B cell (primary cell): ENCODE measurements around the gene TBC1D2B. TPM values are rescaled to one million over a fixed set of nuclear protein-coding genes. Genes with fewer than 3 reads are reported as not detected.
"Not testable (repeated sequence)": the region's sequence is repeated elsewhere in the genome, so short reads cannot be mapped to it uniquely, and the experiment has no call there.

Source experiments
- ATAC-seq: fragments of 200-7000 bp; cut with Tn5 transposase; one replicate; pipeline ENCODE4 v1.10.0; 2021; ENCODE audit warnings: low read depth, mild to moderate bottlenecking, moderate number of reproducible peaks, moderate library complexity
- CTCF ChIA-PET: fragments of 350-600 bp; sonication (Branson Sonifier 250); formaldehyde crosslinking; loops from one replicate; lab custom pipeline; 2021; ENCODE audit warnings: antibody characterized with exemption, inconsistent platforms; lab: Charles Lee
- POLR2A ChIA-PET: fragments of 350-600 bp; sonication (Branson Sonifier 250); formaldehyde crosslinking; loops from one replicate; lab custom pipeline; 2021; ENCODE audit warnings: antibody characterized with exemption; lab: Charles Lee
- DNase-seq: peaks from one replicate; pipeline ENCODE4 v3.0.0; 2013
- H2AFZ ChIP-seq: 2 replicates; pipeline ENCODE4 v1.6.1; 2012; ENCODE audit warnings: mild to moderate bottlenecking, low read depth, low read length; ENCODE audit not compliant: insufficient read depth, poor library complexity, severe bottlenecking
- H3K27ac ChIP-seq, 2 donors: 1 replicate in 1 of 2; 2 replicates in 1 of 2; pipeline ENCODE4 v1.5.1; 2012 to 2013; ENCODE audit warnings: low read length in 2 of 2, mild to moderate bottlenecking in 2 of 2, moderate library complexity in 1 of 2
- H3K27me3 ChIP-seq, 4 experiments: fragments of 200-600 bp in 1 of 4; sonication (generic) in 1 of 4; replicated peaks in 1 of 4; 1 replicate in 2 of 4; 2 replicates in 2 of 4; pipeline versions ENCODE4 v1.6.1 to v1.7.0; 2013 to 2016; ENCODE audit warnings: low read length in 3 of 4, mild to moderate bottlenecking in 2 of 4, mixed read lengths in 1 of 4, moderate library complexity in 1 of 4; ENCODE audit not compliant: insufficient read depth in 4 of 4, control insufficient read depth in 3 of 4; ENCODE audit errors: control extremely low read depth in 1 of 4
- H3K36me3 ChIP-seq, 2 experiments: replicated peaks in 1 of 2; 1 replicate in 1 of 2; 2 replicates in 1 of 2; pipeline versions ENCODE4 v1.6.1 to v1.7.1; 2013; ENCODE audit warnings: low read length in 1 of 2; ENCODE audit not compliant: insufficient read depth in 2 of 2, control insufficient read depth in 1 of 2; ENCODE audit errors: control extremely low read depth in 1 of 2, extremely low read depth in 1 of 2
- H3K4me1 ChIP-seq, 2 donors: fragments of 200-600 bp in 1 of 2; sonication (generic) in 1 of 2; 1 replicate in 1 of 2; 2 replicates in 1 of 2; pipeline versions ENCODE4 v1.5.1 to v1.6.1; 2013 to 2017; ENCODE audit warnings: low read length in 2 of 2; ENCODE audit not compliant: control insufficient read depth in 2 of 2, insufficient read depth in 2 of 2
- H3K4me2 ChIP-seq: replicated peaks from 2 replicates; pipeline ENCODE3; 2012; ENCODE audit warnings: mild to moderate bottlenecking, low read depth, low read length; ENCODE audit not compliant: poor library complexity, severe bottlenecking
- H3K4me3 ChIP-seq, 5 experiments: fragments of 200-600 bp in 1 of 5; sonication (generic) in 1 of 5; 1 replicate in 3 of 5; 2 replicates in 2 of 5; pipeline versions ENCODE4 v1.5.1 to v1.7.0; 2011 to 2016; ENCODE audit warnings: low read length in 4 of 5, mild to moderate bottlenecking in 4 of 5, low read depth in 2 of 5, control low read depth in 1 of 5, moderate library complexity in 1 of 5; ENCODE audit not compliant: insufficient read depth in 1 of 5; ENCODE audit errors: control extremely low read depth in 1 of 5, extremely low read depth in 1 of 5
- H3K79me2 ChIP-seq: fragments of 200-600 bp; sonication (generic); one replicate; pipeline ENCODE4 v1.6.0; 2016; ENCODE audit warnings: low read length; ENCODE audit not compliant: control insufficient read depth, insufficient read depth
- H3K9ac ChIP-seq: fragments of 200-600 bp; sonication (generic); 2 replicates; pipeline ENCODE4 v1.6.1; 2017; ENCODE audit warnings: mild to moderate bottlenecking, low read length, moderate library complexity
- H3K9me3 ChIP-seq, 3 donors: one replicate each; pipeline versions ENCODE4 v1.6.1 to v1.7.1; 2013; ENCODE audit warnings: low read length in 2 of 3; ENCODE audit not compliant: control insufficient read depth in 2 of 3, insufficient read depth in 1 of 3; ENCODE audit errors: control extremely low read depth in 1 of 3
- H4K20me1 ChIP-seq: 2 replicates; pipeline ENCODE4 v1.6.0; 2012; ENCODE audit warnings: mild to moderate bottlenecking, low read length; ENCODE audit not compliant: insufficient read depth, control insufficient read depth, poor library complexity, severe bottlenecking
- H3K27ac Mint-ChIP-seq: one replicate; pipeline ENCODE4 v1.8.0; 2021; ENCODE audit warnings: mixed read lengths
- H3K27me3 Mint-ChIP-seq: one replicate; pipeline ENCODE4 v1.8.0; 2021; ENCODE audit warnings: mixed read lengths
- H3K4me1 Mint-ChIP-seq: one replicate; pipeline ENCODE4 v1.8.0; 2021; ENCODE audit warnings: mixed read lengths
- H3K4me3 Mint-ChIP-seq: one replicate; pipeline ENCODE4 v1.8.0; 2021; ENCODE audit warnings: mixed read lengths
- H3K9me3 Mint-ChIP-seq: one replicate; pipeline ENCODE4 v1.8.0; 2022; ENCODE audit warnings: mixed read lengths; ENCODE audit not compliant: insufficient read depth
- WGBS: methylation state at CpG from one replicate; pipeline ENCODE4 v1.1.5; 2013; ENCODE audit warnings: missing lambda C conversion rate; ENCODE audit not compliant: insufficient coverage; 5-methylcytosine and 5-hydroxymethylcytosine counted together
- intact Hi-C: fragments of 100-400 bp; cut with micrococcal nuclease; formaldehyde crosslinking; loops from one replicate; pipeline ENCODE4 v1.10.0; 2022
- polyA plus RNA-seq: library from polyadenylated mRNA; depleted of rRNA; stranded (reverse); fragments of >200 nt; gene quantifications from 2 replicates; pipeline ENCODE4 v1.2.3, GENCODE V29; 2012
- total RNA-seq, 2 donors: library from RNA; stranded (reverse); fragments of 120-200 nt in 1 of 2; gene quantifications; 1 replicate in 1 of 2; 2 replicates in 1 of 2; pipeline versions ENCODE4 v1.2.3 to v1.2.4, GENCODE V29; 2013 to 2022

TBC1D2B gene
- total and polyA plus RNA-seq, 2 donors (not counting 1 experiment from before 2014, with no cell fraction given), result 8.5 to 26.1 TPM

GRCh38 chr15:77977903-77978758, 99.4 kb downstream of the TBC1D2B start:
- H3K4me1 ChIP-seq, H3K4me3 ChIP-seq, H3K9me3 ChIP-seq, ATAC-seq, H3K4me2 ChIP-seq, H3K36me3 ChIP-seq, intact Hi-C loops, H3K27ac Mint-ChIP-seq, H3K27me3 ChIP-seq, H3K4me3 Mint-ChIP-seq, DNase-seq, H3K27ac ChIP-seq, H3K27me3 Mint-ChIP-seq, H3K9ac ChIP-seq, POLR2A ChIA-PET, H3K9me3 Mint-ChIP-seq, H3K79me2 ChIP-seq, H2AFZ ChIP-seq, H4K20me1 ChIP-seq, H3K4me1 Mint-ChIP-seq: not testable (repeated sequence)
- 95% methylated on average over 16 of the region's 19 CpGs for WGBS
- CTCF ChIA-PET, result interaction anchor here (1.4 kb wide), 1 partner anchor 11 kb away, joined by 4 read pairs; no protein-coding TSS in a partner anchor

- H3K27ac ChIP-seq, H3K4me3 Mint-ChIP-seq, ATAC-seq, POLR2A ChIA-PET, H3K27ac Mint-ChIP-seq, H3K27me3 ChIP-seq, H3K27me3 Mint-ChIP-seq, CTCF ChIA-PET, H3K9ac ChIP-seq, H3K79me2 ChIP-seq, H3K4me2 ChIP-seq, H3K4me3 ChIP-seq, H3K4me1 Mint-ChIP-seq, DNase-seq, H3K9me3 Mint-ChIP-seq, H3K9me3 ChIP-seq, H3K36me3 ChIP-seq, H4K20me1 ChIP-seq, intact Hi-C loops, H3K4me1 ChIP-seq, H2AFZ ChIP-seq: not testable (repeated sequence)
- WGBS, result 95% methylated on average over 13 of the region's 26 CpGs
These were observed 100.6 kb downstream of the TBC1D2B start for GRCh38 chr15:77976760-77977525.

- H4K20me1 ChIP-seq, H3K9ac ChIP-seq, H3K4me2 ChIP-seq, H3K27ac Mint-ChIP-seq, H3K4me1 Mint-ChIP-seq, ATAC-seq, H3K4me3 ChIP-seq, H3K27me3 ChIP-seq, H3K79me2 ChIP-seq, DNase-seq, H3K36me3 ChIP-seq, H3K9me3 ChIP-seq, H3K9me3 Mint-ChIP-seq, CTCF ChIA-PET, H2AFZ ChIP-seq, H3K4me3 Mint-ChIP-seq, H3K4me1 ChIP-seq, H3K27ac ChIP-seq, intact Hi-C loops, H3K27me3 Mint-ChIP-seq, POLR2A ChIA-PET: not testable (repeated sequence)
- WGBS, result 94% methylated on average over 3 of the region's 11 CpGs
These were observed 101.4 kb downstream of the TBC1D2B start for GRCh38 chr15:77976095-77976450.
